Activated effector memory CD4-positive, alpha-beta T cell treated with Interleukin-2 at 50 U/mL for 16 hours (primary cell): ENCODE data around the gene HOXA6.
A peak's percentile ranks its signal among the peaks of the same experiment; 100 is the strongest.

Source experiments
- DNase-seq: peaks from one replicate; pipeline ENCODE4 v3.0.0-alpha.2; 2020

Gene HOXA6

DNA sequence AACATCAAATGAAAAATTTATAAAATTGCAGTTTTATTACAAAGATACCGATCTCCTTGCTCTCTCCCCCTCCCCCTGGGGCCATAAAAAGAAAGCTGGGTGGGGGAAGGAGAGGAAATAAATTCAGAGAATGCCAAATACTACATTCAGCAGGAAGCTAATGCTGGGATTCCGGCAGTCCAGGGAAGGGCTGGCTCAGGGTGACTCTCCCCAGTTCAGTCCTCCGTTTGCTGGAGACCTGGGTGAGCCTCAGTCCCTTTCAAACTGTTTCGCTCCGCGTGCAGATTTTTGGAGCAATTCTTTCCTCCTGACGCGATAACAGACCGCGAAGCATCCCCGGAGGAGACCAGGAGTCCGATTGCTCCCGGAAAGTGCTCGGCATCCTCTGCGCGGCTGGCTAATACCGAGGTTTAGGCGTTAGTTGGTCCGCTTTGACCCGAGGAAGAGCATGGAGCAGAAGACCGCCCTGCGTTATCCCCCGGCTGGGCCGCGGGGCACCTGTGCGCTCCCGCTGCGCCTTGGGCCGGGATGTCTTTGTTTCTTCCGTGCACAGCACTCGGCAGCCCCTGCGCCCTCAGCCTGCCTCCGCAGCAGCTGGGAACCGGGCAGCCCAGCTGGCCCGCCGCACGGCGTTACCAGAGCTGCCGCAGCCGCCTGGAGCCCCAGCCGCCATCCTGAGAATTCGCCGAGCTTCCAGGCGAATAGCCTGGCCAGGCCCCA is 41.2 kb downstream of the HOXA6 start:
- DNase-seq = no peak

DNA sequence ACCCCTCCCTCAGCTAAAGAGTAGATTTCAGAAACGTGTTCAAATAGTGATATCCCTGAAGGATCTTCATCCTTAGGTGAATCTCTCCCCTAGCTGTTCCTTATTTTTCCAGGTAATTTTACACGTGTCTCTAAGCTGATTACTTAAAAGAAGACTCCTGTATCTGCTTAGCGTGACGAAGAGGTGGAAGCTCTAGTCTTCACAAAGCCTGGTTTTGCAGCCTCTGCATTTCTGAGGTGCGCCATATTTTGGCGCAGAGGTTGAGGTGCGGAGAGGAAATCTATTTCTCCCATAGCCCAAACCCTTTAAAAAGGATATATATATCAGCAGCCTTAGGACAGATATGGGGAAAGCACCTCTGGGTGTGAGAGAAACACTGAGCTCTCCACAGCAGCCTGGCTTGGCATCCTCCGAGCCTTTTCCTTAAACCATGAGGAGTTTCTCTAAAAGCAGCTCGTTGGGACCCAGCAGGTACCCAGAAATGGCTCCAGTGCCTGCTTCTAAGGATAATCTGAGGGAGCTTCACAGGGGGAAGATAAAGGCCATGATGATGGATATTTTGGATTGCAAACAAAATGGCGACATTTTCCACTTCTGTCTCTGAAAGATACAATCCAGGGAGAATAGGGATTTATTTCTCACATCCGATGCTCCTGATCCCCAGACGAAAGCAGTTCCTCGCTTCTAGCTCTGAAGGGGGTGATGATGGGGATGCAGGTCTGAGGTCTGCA is 42.1 kb downstream of the HOXA6 start:
- DNase-seq = no peak

DNA sequence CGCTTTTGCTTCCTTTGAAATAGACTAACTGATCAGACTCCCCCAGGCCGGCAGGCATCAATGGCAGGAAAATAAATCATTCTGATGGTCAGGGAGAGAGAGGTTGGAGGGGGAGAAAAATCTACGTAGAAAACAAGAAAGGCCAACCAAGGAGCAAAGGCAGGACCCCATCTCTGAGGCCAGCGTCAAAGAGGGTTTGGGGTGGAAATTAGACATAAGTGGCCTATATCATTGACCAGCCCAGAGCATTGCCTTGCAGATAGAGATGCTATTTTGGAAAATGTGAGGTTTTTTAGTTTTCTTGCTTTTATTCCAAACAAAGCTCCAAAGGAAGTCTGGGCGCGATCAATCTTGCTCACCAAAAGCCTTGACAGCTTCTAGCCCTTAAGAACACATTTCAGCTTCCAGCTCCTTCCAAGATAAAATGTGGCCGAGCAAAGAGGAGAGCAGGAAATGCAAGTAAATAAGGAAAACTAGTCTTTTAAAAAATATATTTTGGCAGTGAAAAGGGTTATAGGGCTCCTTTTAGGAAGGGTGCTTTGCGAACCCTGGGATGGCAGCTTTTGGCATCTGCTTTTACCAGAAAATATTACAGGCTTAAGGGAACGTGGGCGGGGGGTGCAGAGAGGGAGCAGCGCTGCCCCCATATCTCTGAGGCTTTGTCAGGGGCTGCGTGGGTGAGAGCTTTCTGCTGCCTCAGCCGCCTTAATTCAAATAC is 43.1 kb downstream of the HOXA6 start:
- no peak for DNase-seq

DNA sequence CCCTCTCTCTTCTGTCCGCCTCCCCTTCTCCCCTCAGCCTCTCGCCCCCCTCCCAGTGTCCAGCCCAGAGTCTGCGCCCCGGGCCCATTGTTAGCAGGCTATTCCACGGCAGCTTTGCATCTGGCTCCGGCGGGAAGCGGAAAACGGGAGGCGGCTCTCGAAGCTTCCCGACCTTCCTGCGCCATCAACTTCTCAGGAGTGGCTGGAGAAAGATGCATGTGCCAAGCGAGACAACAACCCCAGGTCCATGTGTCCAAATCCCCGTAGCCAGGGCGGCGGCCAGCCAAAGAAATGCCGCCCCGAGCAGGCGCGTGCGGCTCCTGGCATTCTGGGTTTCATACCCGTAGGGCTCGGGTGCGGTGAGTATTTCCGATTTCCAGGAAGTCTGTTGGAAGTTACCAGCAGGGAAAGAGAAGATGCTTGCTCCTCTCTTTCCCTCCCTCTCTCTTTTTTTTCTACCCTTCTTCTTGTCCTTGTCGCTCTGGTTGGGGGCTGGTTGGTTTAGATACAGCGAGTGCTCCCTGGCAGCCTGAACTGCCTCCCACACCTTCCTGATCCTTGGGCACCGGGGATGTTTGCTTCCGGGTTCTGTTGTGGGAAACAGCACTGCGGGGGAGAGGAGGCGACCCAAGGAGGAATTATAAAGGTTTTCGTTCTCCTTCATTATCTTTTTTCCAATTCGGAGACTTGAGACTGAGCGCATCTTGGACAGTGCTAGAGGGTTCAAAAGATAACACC is 43.9 kb downstream of the HOXA6 start:
- DNase-seq = no peak

DNA sequence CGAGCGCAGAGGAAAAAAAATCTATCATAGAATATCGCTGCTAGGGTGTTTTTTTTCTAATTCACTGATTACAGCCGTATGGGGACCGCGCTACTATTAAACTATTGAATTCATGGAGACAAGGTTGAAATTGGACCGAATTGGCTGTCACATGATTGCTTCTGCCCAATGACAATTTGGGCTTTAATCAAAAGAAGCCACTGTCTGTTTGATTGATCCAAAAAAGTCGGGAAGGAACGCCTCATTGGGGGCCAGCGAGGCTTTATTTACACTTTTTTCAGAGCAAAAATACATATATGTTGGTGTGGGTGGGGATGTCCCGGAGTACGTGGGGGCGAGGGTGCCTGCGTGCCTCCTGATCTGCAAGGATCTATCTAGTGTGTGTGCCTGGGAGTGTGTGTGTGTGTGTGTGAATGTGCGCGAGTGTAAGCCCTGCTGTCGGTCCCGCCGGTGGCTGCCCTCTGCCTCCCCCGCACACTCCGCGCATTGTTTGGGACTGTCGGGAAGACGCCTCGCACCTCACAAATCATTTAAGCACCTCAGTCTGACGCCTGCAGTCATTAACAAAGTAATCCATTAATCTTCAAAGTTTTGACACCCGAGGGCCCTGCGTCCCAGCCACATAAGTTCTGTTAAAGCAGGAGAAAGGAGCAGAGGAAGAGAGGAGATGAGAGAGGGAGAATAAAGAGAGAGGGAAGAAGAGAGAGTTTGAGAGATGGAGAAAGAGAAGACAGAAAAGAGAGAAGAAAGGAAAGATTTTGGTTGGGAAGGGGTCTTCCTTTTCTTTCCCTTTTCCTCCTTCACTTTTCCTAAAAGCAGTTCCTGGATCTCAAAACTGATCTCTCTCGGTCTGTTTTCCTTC is 44.8 kb downstream of the HOXA6 start, which contains the start of gene HOXA2:
TSS of gene HOXA2 (minus strand) at position 103 of the 862 bp plus-strand sequence. CDS start 183 bp downstream, outside the sequence.
- no peak for DNase-seq

DNA sequence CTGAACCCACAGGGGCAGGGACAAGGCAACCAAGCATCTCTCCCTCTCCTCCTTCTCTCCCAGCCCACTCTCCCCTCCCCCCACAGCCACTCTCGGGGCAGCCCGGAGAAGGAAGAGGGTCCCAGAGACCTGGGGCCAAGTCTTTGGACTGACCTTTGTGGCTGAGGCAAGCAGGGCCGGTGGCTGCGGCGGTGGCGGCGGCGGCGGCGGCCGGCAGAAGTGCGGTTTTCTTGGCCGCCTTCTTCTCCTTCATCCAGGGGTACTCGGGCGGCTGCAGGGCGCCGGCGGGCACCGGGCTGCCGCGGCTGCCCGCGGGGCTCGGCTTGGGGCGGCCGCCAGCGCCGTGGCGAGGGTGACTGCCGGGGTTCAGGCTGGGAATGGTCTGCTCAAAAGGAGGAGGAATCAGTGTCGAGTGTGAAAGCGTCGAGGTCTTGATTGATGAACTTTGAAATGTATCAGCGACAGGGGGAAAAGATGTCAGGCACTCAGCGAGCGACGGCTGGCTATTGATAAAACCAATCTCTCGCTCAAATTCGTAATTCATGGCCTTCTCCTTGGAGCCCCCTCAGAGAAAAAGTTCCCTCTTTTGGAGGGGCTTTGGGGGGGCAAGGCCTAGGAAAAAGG is 45.5 kb downstream of the HOXA6 start:
- no peak for DNase-seq

- no peak for DNase-seq
Measured at GRCh38 chr7:27101171-27101956, 46.2 kb downstream of the HOXA6 start.

DNA sequence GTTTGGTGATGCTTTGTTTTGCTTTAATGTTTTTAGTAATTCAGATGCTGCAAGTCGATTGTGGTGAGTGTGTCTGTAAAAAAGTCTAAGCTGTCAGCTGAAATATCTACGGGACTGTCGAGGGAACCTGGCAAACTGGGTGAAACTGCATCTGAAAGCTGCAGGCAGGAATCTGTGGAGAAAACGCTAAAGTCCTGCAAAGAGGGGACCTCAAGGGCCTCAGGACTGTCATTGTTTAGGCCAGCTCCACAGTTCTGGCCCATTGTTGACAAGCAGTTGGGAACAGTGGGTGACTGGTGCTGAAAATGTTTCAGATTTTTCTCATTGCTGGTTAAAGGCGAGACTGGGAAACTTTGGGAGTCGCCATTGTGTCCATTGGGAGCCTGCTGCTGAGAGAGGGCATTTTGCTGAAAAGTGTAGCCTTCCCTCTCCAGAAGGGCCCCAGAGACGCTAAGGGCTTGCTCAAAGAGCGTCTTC is 46.8 kb downstream of the HOXA6 start:
- DNase-seq = no peak

- DNase-seq = no peak
Measured at GRCh38 chr7:27099453-27100370, 47.9 kb downstream of the HOXA6 start.

DNA sequence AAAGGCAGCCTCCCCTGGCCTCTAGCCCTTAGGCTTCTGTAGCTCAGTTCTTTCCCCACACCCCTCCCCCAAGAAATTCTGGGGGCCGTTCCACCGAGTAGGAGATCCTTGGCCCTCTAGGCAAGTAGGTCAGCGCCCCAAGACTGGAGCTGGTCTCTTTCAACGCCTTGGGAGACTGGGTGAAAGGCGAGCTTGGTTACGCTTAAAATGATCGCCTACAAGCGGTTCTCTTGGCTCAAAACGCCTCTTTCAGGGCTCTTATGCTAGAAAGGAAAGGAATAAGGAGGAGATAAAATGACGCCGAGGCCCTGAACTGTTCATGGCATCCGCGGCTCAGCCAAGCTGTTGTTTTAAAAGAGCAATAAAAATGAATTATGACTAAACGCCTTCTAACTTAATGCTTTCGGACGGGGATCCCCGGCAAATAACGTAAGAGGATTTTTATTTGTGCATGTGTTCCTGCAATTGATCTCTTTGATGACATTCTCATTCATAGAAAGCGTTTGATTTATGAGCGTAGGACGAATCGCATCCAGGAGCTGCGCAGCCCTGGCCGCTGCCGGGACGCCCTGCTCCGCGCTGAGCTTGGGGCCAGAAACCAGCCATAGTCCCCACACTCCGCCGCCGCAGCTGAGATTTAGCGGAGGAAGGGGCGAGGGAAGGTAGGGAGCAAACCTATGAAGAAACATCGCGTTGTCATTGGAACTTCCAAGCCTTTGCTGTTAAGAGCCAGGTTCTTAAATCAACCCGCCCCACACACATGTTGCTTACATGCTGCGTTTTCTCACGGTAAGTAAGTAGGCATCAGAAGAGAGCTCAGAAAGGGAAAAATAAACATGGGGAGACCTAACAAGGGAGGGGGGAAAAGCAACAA is 48.8 kb downstream of the HOXA6 start:
- DNase-seq = no peak

DNA sequence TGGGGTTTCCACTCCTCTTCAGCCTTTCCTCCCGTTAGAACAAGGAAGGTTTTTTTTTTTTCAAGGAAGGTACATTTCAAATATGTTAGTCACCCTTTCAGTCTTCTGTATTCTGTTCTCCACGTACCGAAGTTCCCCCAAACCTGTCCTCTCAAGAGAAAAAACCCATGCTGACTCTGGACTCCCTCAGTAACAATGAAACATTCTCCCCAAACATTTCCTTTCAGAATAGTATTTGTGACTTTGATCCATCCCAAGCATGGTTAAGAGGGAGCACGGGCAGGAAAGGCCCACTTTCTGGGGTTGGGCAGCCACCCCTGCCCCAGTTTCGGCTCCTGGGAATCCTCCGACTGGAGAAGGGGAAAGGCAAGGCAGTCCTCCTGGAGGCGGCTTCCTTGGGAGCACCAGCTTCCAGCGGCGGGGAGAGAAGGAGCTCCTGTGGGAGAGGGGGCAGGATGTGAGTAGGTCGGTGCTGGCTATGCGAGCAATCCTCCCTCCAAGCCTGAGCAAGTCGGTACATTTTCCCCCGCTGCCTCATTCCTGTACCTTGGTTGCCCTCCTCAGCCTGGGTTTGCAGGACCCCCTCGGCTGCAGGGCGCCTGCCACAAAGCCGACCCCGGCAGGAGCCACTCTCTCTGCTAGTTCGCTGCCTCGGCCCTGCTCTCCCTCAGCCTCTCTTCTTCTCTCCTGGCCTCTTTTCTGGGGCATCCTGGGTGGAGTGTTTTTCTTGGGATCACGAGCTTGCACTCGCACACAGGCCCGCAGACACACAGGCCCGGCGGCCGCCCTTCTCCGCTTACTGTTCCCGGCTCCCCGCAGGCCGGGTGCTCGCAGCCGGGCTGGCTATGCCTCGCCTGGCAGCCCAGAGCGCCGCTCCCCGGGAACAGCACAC is 49.6 kb downstream of the HOXA6 start:
- DNase-seq = no peak

DNA sequence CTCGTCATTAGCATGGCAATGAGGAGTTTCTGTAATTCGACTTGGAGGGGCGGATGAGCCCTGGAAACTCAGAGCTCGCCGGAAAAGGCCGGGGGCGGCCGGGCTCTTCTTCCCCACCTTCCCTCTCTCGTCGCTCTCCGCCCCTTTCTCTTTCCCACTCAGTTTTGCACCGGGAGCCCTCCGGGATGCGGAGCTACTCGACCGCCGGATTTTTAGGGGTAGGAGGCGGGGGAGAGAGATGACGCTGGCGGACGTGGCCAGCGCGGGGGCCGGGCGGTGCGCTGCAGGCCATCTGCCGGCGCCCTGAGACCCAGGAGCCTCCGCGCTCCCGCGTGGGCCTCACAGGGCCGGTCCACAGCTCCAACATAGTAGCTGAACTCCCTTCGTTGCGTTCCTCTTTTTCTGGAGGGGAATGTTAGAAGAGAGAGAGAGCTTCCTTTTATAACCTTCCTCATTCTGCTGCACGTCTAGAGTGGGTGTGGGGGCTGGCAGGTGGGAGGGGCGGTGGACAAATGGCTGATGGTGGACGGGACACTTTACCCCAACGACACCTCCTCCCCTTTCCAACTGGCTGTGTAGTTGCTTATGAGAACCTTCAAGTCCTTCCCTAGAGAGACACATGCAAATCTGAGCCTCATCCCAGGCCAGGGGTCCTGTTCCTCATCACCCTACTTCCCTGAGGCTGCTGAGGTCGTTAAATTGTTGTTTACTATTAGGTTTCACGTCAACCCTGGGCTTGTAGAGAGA is 50.6 kb downstream of the HOXA6 start:
- no peak for DNase-seq

DNA sequence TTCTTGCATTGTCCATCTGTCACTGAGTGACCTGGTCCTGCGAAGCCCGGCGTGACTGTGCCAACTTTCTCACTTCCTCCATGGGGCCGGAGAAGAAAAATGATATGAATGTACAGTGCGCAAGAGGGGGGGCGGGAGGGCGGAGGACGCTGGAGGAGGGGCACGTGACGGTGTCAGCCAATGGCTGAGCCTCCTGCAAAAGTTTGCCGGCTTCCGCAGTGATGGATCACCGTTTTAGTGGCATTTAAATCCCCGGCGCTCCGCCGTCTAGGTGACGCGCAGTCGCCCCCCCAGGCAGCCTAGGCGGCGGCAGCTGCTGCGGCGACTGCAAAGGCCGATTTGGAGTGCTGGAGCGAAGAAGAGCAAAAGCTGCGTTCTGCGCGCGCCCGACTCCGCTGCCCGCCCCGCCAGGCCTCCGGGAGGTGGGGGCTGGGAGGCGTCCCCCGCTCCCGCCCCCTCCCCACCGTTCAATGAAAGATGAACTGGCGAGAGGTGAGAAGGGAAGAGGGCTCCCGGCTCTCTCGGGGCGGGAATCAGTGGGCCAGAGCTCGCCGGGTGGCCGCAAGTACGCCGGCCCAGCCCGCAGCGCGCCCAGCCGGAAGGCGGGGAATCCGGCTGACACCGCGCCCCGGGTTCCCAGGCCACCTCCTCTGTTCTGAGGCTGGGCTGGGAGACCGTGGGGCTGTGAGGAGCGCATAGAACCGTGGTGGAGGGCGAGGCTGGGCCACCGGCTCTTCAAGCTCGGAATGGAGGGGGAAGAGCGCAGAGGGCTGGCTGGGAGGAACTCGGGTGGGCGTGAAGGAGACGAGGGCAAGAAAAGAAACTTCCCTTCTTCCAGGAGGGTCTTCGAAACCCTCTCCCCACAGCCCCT is 51.4 kb downstream of the HOXA6 start, which contains the start of gene HOXA1:
TSS of gene HOXA1 (minus strand) at position 104 of the 871 bp plus-strand sequence. CDS start at position 16, 88 bp downstream.
- peak; percentile 55 for DNase-seq
